Gastroesophageal sphincter (tissue), 4 donors: ENCODE results near the gene EFHD1. TPM values are rescaled to one million over a fixed set of nuclear protein-coding genes. Genes with fewer than 3 reads are reported as not detected.

Experiments
- ATAC-seq: fragments of 150-250 bp; one replicate; pipeline ENCODE4 v1.9.1; 2016; ENCODE audit warnings: mild to moderate bottlenecking, moderate library complexity
- H3K27ac ChIP-seq, 4 donors: fragments of 200-600 bp; sonication (generic) in 3 of 4; 1 replicate in 3 of 4; 2 replicates in 1 of 4; pipeline ENCODE4 v1.5.1; 2016 to 2019
- H3K27me3 ChIP-seq: fragments of 200-600 bp; sonication (generic); one replicate; pipeline ENCODE4 v1.5.1; 2019
- H3K36me3 ChIP-seq, 2 donors: fragments of 200-600 bp; sonication (generic); one replicate each; pipeline ENCODE4 v1.5.1; 2019; ENCODE audit warnings: control low read depth in 1 of 2
- H3K4me1 ChIP-seq, 3 donors: fragments of 200-600 bp; sonication (generic); 1 replicate in 2 of 3; 2 replicates in 1 of 3; pipeline ENCODE4 v1.5.1; 2016 to 2019; ENCODE audit warnings: control low read depth in 2 of 3
- H3K4me3 ChIP-seq, 2 donors: fragments of 200-600 bp; sonication (generic); one replicate each; pipeline ENCODE4 v1.5.1; 2019; ENCODE audit warnings: mild to moderate bottlenecking in 1 of 2, moderate library complexity in 1 of 2
- H3K9me3 ChIP-seq, 3 donors: fragments of 200-600 bp; sonication (generic); one replicate each; pipeline ENCODE4 v1.5.1; 2017 to 2019; ENCODE audit warnings: control low read depth in 2 of 3
- CTCF ChIP-seq, 4 experiments: fragments of 200-600 bp in 2 of 4; fragments of 450-650 bp in 2 of 4; sonication (generic) in 1 of 4; IDR thresholded peaks; one replicate each; pipeline ENCODE4 v1.5.1; 2017 to 2019; ENCODE audit warnings: antibody characterized with exemption in 4 of 4, mild to moderate bottlenecking in 2 of 4, moderate library complexity in 2 of 4
- EP300 ChIP-seq: sonication (generic); formaldehyde crosslinking; IDR thresholded peaks from one replicate; pipeline ENCODE4 v1.6.1; 2017; ENCODE audit warnings: antibody characterized with exemption, mild to moderate bottlenecking
- POLR2A ChIP-seq, 2 donors: fragments of 450-650 bp; IDR thresholded peaks; one replicate each; pipeline ENCODE4 v1.6.1; 2017; ENCODE audit warnings: antibody characterized with exemption in 2 of 2, mild to moderate bottlenecking in 2 of 2, moderate library complexity in 1 of 2
- POLR2AphosphoS5 ChIP-seq: sonication (generic); formaldehyde crosslinking; IDR thresholded peaks from one replicate; pipeline ENCODE4 v1.6.1; 2017; ENCODE audit warnings: antibody characterized with exemption
- WGBS, 2 donors: methylation state at CpG; one replicate each; pipeline ENCODE4 v1.1.5; 2018; ENCODE audit warnings: low coverage in 1 of 2; 5-methylcytosine and 5-hydroxymethylcytosine counted together
- total RNA-seq, 4 donors: library from RNA; depleted of rRNA; stranded (reverse); fragments of >200 nt; gene quantifications; one replicate each; pipeline ENCODE4 v1.1.0, GENCODE V29; 2016

Gene EFHD1
- total RNA-seq, 4 donors from 2014 or later = 9.3 to 23.3 (median 17.5) TPM

GRCh38 chr2:232697059-232697806 lies 63.8 kb downstream of the EFHD1 start, which contains the start of gene GIGYF2:
TSS of gene GIGYF2 (plus strand) at chr2:232697331. CDS start at chr2:232735198, 37,867 bp downstream.
- Histone ChIP-seq H3K9me3 (no peaks in the 10 kb centered on the region), H3K4me3 (peak within 1 kb of the TSS; percentile 85 to 99), H3K27ac (peak within 1 kb of the TSS; percentile 79 to 97 (median 95)), H3K4me1 (peaks cover 3 to 53% (median 12%) of the 10 kb centered on the region in 3 donors), H3K27me3 (no peaks in the 10 kb centered on the region), H3K36me3 (no peaks in the 10 kb centered on the region)
- WGBS, 2 donors = 0% methylated on average over 4 of the region's 71 CpGs; no CpG with 5 or more reads in 1 of the 2 donors
- no peak for TF ChIP-seq CTCF (IDR thresholded peaks at IDR 0.05)
- peak; percentile 35 to 45 for TF ChIP-seq POLR2A (IDR thresholded peaks at IDR 0.05)
- TF ChIP-seq POLR2AphosphoS5 = peak; percentile 53
- TF ChIP-seq EP300 = no peak
- peak; percentile 99 for ATAC-seq

DNA sequence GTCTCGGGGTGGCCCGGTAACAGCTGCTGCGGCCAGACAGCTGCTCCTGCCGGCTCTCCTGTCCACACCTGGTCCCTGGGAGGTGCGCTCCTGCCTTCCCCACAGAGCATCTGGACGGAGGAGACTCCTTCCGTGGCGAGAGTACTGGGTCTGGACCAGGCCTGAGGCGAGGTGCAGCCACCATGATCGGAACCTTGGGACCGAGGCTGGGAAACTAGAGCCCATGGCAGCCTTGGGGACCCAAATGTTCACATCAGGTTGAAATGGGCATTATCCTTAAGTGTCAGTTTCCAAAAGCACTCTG lies 64.4 kb downstream of the EFHD1 start:
- WGBS, 2 donors = 0% methylated on average over 3 of the region's 11 CpGs
- peak; percentile 1 for ATAC-seq

GRCh38 chr2:232698556-232699091 lies 65.2 kb downstream of the EFHD1 start:
- no peaks in the 10 kb centered on the region for H3K9me3 ChIP-seq
- no peak overlapping the region for H3K27ac ChIP-seq
- H3K36me3 ChIP-seq = peaks cover 0 to 1% of the 10 kb centered on the region in 2 donors
- TF ChIP-seq EP300 (no peak), POLR2AphosphoS5 (no peak), CTCF (IDR thresholded peaks at IDR 0.05) (no peak), POLR2A (IDR thresholded peaks at IDR 0.05) (no peak)
- 52 to 58% methylated on average over 4 of the region's 4 CpGs for WGBS, 2 donors
- ATAC-seq = no peak
- H3K4me3 ChIP-seq = peak overlapping the region in 1 of 2 donors; percentile 99
- peaks cover 3 to 67% (median 12%) of the 10 kb centered on the region in 3 donors for H3K4me1 ChIP-seq
- no peaks in the 10 kb centered on the region for H3K27me3 ChIP-seq

More for the DNA sequence above, 64.4 kb downstream of the EFHD1 start:
- TF ChIP-seq CTCF (IDR thresholded peaks at IDR 0.05) (no peak), POLR2A (IDR thresholded peaks at IDR 0.05) (no peak), POLR2AphosphoS5 (no peak), EP300 (no peak)
- H3K4me1 ChIP-seq = peaks cover 3 to 58% (median 12%) of the 10 kb centered on the region in 3 donors
- H3K9me3 ChIP-seq = no peaks in the 10 kb centered on the region
- H3K27ac ChIP-seq = peak overlapping the region; percentile 79 to 97 (median 95)
- H3K36me3 ChIP-seq = no peaks in the 10 kb centered on the region
- H3K27me3 ChIP-seq = no peaks in the 10 kb centered on the region
- H3K4me3 ChIP-seq = peak overlapping the region; percentile 85 to 99

- H3K36me3 ChIP-seq = peaks cover 0 to 6% of the 10 kb centered on the region in 2 donors
- H3K27ac ChIP-seq = no peak overlapping the region
- 59 to 73% methylated on average over 2 of the region's 2 CpGs for WGBS, 2 donors
- H3K4me3 ChIP-seq = no peak overlapping the region
- ATAC-seq = no peak
- TF ChIP-seq POLR2A (IDR thresholded peaks at IDR 0.05) (no peak), POLR2AphosphoS5 (no peak), EP300 (no peak), CTCF (IDR thresholded peaks at IDR 0.05) (no peak)
- peaks cover 3 to 72% (median 12%) of the 10 kb centered on the region in 3 donors for H3K4me1 ChIP-seq
- no peaks in the 10 kb centered on the region for H3K9me3 ChIP-seq
- no peaks in the 10 kb centered on the region for H3K27me3 ChIP-seq
Observed at GRCh38 chr2:232699110-232699509, 65.7 kb downstream of the EFHD1 start.
